CD4-positive, alpha-beta T cell (primary cell): Measurements from ENCODE around the gene PRKAB2. TPM values are rescaled to one million over a fixed set of nuclear protein-coding genes. Genes with fewer than 3 reads are reported as not detected.

Experiments
- ATAC-seq: fragments of 200-7000 bp; cut with Tn5 transposase; one replicate; pipeline ENCODE4 v1.10.0; 2022; ENCODE audit warnings: mild to moderate bottlenecking; ENCODE audit not compliant: poor library complexity
- CTCF ChIA-PET: fragments of 350-600 bp; sonication (Branson Sonifier 250); formaldehyde crosslinking; loops from one replicate; lab custom pipeline; 2021; ENCODE audit warnings: antibody characterized with exemption, inconsistent platforms; lab: Charles Lee
- POLR2A ChIA-PET: fragments of 350-600 bp; sonication (Branson Sonifier 250); formaldehyde crosslinking; loops from one replicate; lab custom pipeline; 2021; ENCODE audit warnings: antibody characterized with exemption, inconsistent platforms; lab: Charles Lee
- DNase-seq, 14 experiments: peaks; one replicate each; pipeline ENCODE4 v3.0.0-alpha.2; 2013 to 2020; ENCODE audit warnings: mixed read lengths in 2 of 14
- H3K27ac ChIP-seq, 2 donors: one replicate each; pipeline versions ENCODE4 v1.5.1 to v1.7.0; 2013; ENCODE audit warnings: low read length in 2 of 2, low read depth in 1 of 2, mild to moderate bottlenecking in 1 of 2
- H3K27me3 ChIP-seq, 2 experiments: 1 replicate in 1 of 2; 2 replicates in 1 of 2; pipeline versions ENCODE4 v1.6.1 to v1.7.0; 2013; ENCODE audit warnings: low read length in 2 of 2, control low read depth in 1 of 2, mild to moderate bottlenecking in 1 of 2, moderate library complexity in 1 of 2; ENCODE audit not compliant: insufficient read depth in 2 of 2, control insufficient read depth in 1 of 2
- H3K36me3 ChIP-seq: one replicate; pipeline ENCODE4 v1.6.1; 2013; ENCODE audit warnings: low read length, control low read depth; ENCODE audit not compliant: insufficient read depth
- H3K4me1 ChIP-seq: one replicate; pipeline ENCODE4 v1.6.1; 2013; ENCODE audit warnings: low read length, control low read depth; ENCODE audit not compliant: insufficient read depth
- H3K4me3 ChIP-seq: one replicate; pipeline ENCODE4 v1.5.1; 2013; ENCODE audit warnings: mild to moderate bottlenecking, low read length, moderate library complexity
- H3K9me3 ChIP-seq, 2 experiments: 1 replicate in 1 of 2; 2 replicates in 1 of 2; pipeline versions ENCODE4 v1.6.1 to v1.7.0; 2013; ENCODE audit warnings: low read length in 2 of 2, mild to moderate bottlenecking in 2 of 2, control low read depth in 1 of 2, moderate library complexity in 1 of 2; ENCODE audit not compliant: control insufficient read depth in 1 of 2, insufficient read depth in 1 of 2
- H3K27ac Mint-ChIP-seq: one replicate; pipeline ENCODE4 v1.8.0; 2020; ENCODE audit warnings: mixed read lengths
- H3K27me3 Mint-ChIP-seq: one replicate; pipeline ENCODE4 v1.8.0; 2021; ENCODE audit warnings: mixed read lengths
- H3K36me3 Mint-ChIP-seq: one replicate; pipeline ENCODE4 v1.8.0; 2021; ENCODE audit warnings: low read depth, mixed read lengths
- H3K4me1 Mint-ChIP-seq: one replicate; pipeline ENCODE4 v1.8.0; 2021; ENCODE audit warnings: low read depth, mixed read lengths
- H3K4me3 Mint-ChIP-seq: one replicate; pipeline ENCODE4 v1.8.0; 2020; ENCODE audit warnings: mild to moderate bottlenecking, mixed read lengths
- H3K9me3 Mint-ChIP-seq: one replicate; pipeline ENCODE4 v1.8.0; 2020; ENCODE audit warnings: mixed read lengths
- intact Hi-C, 2 experiments: fragments of 100-400 bp; cut with DNase I in 1 of 2; cut with micrococcal nuclease in 1 of 2; formaldehyde crosslinking; loops; one replicate each; pipeline versions ENCODE4 v1.15.1 to v1.9.0; 2023 to 2025; cut with DNase I, micrococcal nuclease
- total RNA-seq, 174 experiments: library from RNA in 2 of 174; stranded (reverse) in 2 of 174; gene quantifications; one replicate each; pipeline ENCODE4 v1.2.3 and lab custom pipeline; 2021 to 2026
- TF ChIP-seq, protein P1 (sequence below): fragments of 200-600 bp; IDR thresholded peaks from one replicate; pipeline ENCODE4 v1.8.0; 2022; ENCODE audit warnings: antibody characterized with exemption, mild to moderate bottlenecking

Gene PRKAB2
- total RNA-seq, 2 experiments from 2014 or later: 7.4 to 9.6 TPM

DNA sequence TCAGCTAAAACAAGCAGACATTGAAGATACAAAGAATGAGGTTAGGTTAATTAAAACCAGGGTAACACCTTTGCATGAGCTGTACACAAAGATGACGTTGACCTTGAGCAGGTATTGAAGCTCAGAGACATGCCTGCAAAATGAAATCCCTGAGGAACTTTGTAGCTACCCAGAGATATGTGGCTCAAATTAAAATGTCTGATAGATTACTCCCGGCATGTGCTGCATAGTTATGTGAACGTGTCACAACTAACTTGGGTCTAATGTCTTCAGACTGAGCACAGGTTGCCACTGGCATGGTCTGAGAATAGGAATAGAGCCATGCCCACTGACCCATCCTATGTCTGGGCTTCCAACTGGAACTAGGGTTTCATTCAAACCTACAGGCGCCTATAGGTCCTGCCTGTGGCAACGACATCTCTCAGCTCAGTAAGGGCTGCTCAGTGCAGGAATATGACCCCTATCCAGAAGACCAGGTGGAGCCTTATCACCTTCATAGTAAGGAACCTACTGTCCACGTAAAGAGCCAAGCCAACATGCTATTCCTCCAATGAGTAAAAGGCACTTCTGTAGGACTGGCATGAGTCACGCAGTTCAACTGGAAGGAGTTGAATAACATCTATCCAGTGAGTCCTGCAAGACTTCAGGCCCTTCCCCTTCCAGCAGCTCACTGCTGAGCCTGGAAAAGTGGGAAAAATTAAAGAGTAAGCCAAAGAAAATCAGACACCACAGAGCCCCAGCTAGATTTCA, 60.7 kb downstream of the PRKAB2 start:
- peaks cover 22% of the 10 kb centered on the region for H3K27me3 Mint-ChIP-seq
- Histone ChIP-seq H3K27ac (no peak overlapping the region), H3K9me3 (no peaks in the 10 kb centered on the region), H3K27me3 (peaks cover 0 to 6% of the 10 kb centered on the region in 2 experiments), H3K36me3 (no peaks in the 10 kb centered on the region), H3K4me1 (no peaks in the 10 kb centered on the region), H3K4me3 (no peak overlapping the region)
- intact Hi-C loops: no loop called here
- H3K27ac Mint-ChIP-seq: no peak overlapping the region
- H3K36me3 Mint-ChIP-seq: no peaks in the 10 kb centered on the region
- no peak overlapping the region for H3K4me3 Mint-ChIP-seq
- CTCF ChIA-PET: no interaction called here
- H3K4me1 Mint-ChIP-seq: no peaks in the 10 kb centered on the region
- TF ChIP-seq, protein P1, sequence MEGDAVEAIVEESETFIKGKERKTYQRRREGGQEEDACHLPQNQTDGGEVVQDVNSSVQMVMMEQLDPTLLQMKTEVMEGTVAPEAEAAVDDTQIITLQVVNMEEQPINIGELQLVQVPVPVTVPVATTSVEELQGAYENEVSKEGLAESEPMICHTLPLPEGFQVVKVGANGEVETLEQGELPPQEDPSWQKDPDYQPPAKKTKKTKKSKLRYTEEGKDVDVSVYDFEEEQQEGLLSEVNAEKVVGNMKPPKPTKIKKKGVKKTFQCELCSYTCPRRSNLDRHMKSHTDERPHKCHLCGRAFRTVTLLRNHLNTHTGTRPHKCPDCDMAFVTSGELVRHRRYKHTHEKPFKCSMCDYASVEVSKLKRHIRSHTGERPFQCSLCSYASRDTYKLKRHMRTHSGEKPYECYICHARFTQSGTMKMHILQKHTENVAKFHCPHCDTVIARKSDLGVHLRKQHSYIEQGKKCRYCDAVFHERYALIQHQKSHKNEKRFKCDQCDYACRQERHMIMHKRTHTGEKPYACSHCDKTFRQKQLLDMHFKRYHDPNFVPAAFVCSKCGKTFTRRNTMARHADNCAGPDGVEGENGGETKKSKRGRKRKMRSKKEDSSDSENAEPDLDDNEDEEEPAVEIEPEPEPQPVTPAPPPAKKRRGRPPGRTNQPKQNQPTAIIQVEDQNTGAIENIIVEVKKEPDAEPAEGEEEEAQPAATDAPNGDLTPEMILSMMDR: no peak
- no peaks in the 10 kb centered on the region for H3K9me3 Mint-ChIP-seq
- ATAC-seq (no peak), DNase-seq (no peak)
- POLR2A ChIA-PET: no interaction called here

DNA sequence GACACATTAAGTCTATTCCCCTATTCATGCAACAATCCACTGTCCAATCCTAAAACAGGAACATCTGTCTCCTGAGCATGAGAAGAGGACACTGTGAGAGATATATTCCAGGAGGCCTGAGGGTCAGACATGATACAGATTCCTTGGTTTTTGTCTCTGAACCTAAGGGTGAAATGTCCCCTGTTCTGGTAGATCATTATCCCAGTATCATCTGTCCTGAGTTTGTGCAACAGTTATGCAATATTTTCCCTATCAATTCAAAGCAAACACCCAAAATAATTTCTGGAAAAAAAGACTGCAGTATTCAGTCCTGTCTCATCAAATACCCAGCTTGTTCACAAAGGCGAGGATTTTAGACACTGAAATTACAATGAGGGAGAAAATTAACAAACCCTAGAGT, 61.4 kb downstream of the PRKAB2 start:
- Histone ChIP-seq H3K36me3 (no peaks in the 10 kb centered on the region), H3K4me1 (no peaks in the 10 kb centered on the region), H3K27ac (no peak overlapping the region), H3K9me3 (no peaks in the 10 kb centered on the region), H3K27me3 (peaks cover 0 to 6% of the 10 kb centered on the region in 2 experiments), H3K4me3 (no peak overlapping the region)
- DNase-seq (no peak), ATAC-seq (no peak)
- H3K27ac Mint-ChIP-seq: no peak overlapping the region
- no peaks in the 10 kb centered on the region for H3K9me3 Mint-ChIP-seq
- no peaks in the 10 kb centered on the region for H3K36me3 Mint-ChIP-seq
- no peak overlapping the region for H3K4me3 Mint-ChIP-seq
- TF ChIP-seq, protein P1: no peak
- H3K4me1 Mint-ChIP-seq: no peaks in the 10 kb centered on the region
- intact Hi-C loops: no loop called here
- peaks cover 24% of the 10 kb centered on the region for H3K27me3 Mint-ChIP-seq
- POLR2A ChIA-PET: no interaction called here
- CTCF ChIA-PET: no interaction called here

DNA sequence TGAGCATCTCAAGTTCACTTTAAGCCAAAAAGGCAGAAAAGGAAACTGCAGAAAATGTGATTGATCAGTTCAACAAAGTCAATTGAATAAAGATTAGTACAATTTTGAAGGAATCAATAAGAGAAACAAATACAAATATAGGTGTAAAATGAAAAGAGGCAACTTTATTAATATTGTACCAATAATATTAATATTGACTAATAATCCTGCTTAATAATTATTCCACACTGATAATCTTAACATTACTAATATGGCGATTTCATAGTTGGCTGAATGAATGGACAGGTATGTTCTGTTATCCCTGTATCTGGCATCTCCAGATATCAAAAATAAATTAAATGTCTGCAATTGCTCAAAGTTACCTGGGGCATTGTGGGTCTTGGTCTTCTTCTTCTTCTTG, 61.8 kb downstream of the PRKAB2 start:
- H3K4me1 ChIP-seq: no peaks in the 10 kb centered on the region
- intact Hi-C loops: no loop called here
- Mint-ChIP-seq H3K9me3 (no peaks in the 10 kb centered on the region), H3K4me1 (no peaks in the 10 kb centered on the region), H3K27me3 (peaks cover 28% of the 10 kb centered on the region), H3K36me3 (no peaks in the 10 kb centered on the region), H3K4me3 (no peak overlapping the region), H3K27ac (no peak overlapping the region)
- ATAC-seq (no peak), DNase-seq (no peak)
- H3K27ac ChIP-seq: no peak overlapping the region
- ChIA-PET CTCF (no interaction called here), POLR2A (no interaction called here)
- no peaks in the 10 kb centered on the region for H3K36me3 ChIP-seq
- TF ChIP-seq, protein P1: no peak
- H3K9me3 ChIP-seq: no peaks in the 10 kb centered on the region
- H3K4me3 ChIP-seq: no peak overlapping the region
- peaks cover 0 to 6% of the 10 kb centered on the region in 2 experiments for H3K27me3 ChIP-seq
